Kidney (tissue), 14 donors: ENCODE measurements around the gene CRTC1. TPM values are rescaled to one million over a fixed set of nuclear protein-coding genes. Genes with fewer than 3 reads are reported as not detected.
"Not testable (repeated sequence)": the region's sequence is repeated elsewhere in the genome, so short reads cannot be mapped to it uniquely, and the experiment has no call there.

Source experiments
- DNase-seq, 5 donors: peaks; one replicate each; pipeline ENCODE4 v3.0.0-alpha.2; 2013 to 2020
- FAIRE-seq: peaks from 2 replicates; lab custom pipeline; 2012; peaks lifted over from hg19 to GRCh38; lab: Jason Lieb, UNC
- H3K27ac ChIP-seq, 2 donors: one replicate each; pipeline ENCODE4 v1.7.0; 2013; ENCODE audit warnings: low read depth in 2 of 2, low read length in 2 of 2, inconsistent platforms in 1 of 2
- H3K27me3 ChIP-seq: one replicate; pipeline ENCODE4 v1.7.1; 2013; ENCODE audit warnings: low read length, inconsistent platforms; ENCODE audit not compliant: control insufficient read depth, insufficient read depth
- H3K36me3 ChIP-seq, 3 donors: one replicate each; pipeline versions ENCODE4 v1.7.0 to v1.7.1; 2013; ENCODE audit warnings: low read length in 3 of 3, control low read depth in 1 of 3, inconsistent platforms in 1 of 3; ENCODE audit not compliant: insufficient read depth in 3 of 3, control insufficient read depth in 2 of 3
- H3K4me1 ChIP-seq, 3 donors: one replicate each; pipeline versions ENCODE4 v1.7.0 to v1.7.1; 2013; ENCODE audit warnings: low read length in 3 of 3, inconsistent platforms in 1 of 3, low read depth in 1 of 3; ENCODE audit not compliant: control insufficient read depth in 2 of 3, insufficient read depth in 2 of 3
- H3K4me3 ChIP-seq, 3 donors: one replicate each; pipeline versions ENCODE4 v1.7.0 to v1.8.1; 2013; ENCODE audit warnings: low read length in 3 of 3, control low read depth in 1 of 3, inconsistent platforms in 1 of 3
- H3K9ac ChIP-seq, 3 donors: one replicate each; pipeline versions ENCODE4 v1.7.0 to v1.7.1; 2013; ENCODE audit warnings: low read length in 3 of 3, control low read depth in 1 of 3, inconsistent platforms in 1 of 3
- H3K9me3 ChIP-seq, 3 donors: one replicate each; pipeline versions ENCODE4 v1.7.0 to v1.7.1; 2013; ENCODE audit warnings: low read length in 3 of 3, control low read depth in 1 of 3, inconsistent platforms in 1 of 3; ENCODE audit not compliant: control insufficient read depth in 2 of 3, insufficient read depth in 1 of 3
- CTCF ChIP-seq: IDR thresholded peaks from 3 replicates; pipeline ENCODE4 v1.5.1; 2012; ENCODE audit warnings: mild to moderate bottlenecking, moderate library complexity, borderline replicate concordance; ENCODE audit not compliant: insufficient read depth; ENCODE audit errors: extremely low read depth
- intact Hi-C: fragments of 100-400 bp; cut with DNase I; formaldehyde crosslinking; loops from one replicate; pipeline ENCODE4 v1.11.1; 2022
- polyA plus RNA-seq: library from polyadenylated mRNA; stranded (reverse); fragments of 350-450 nt; fragmentation: Illumina TruSeq; extraction: RNeasy Lipid Tissue Mini Kit (QIAGEN cat#74804); gene quantifications from one replicate; pipeline ENCODE4 v1.2.3, GENCODE V29; 2014; ENCODE audit warnings: low read depth, low replicate concordance; ENCODE audit not compliant: insufficient read depth
- total RNA-seq: library from RNA; stranded (reverse); fragmentation: NEBNext Ultra II Directional; extraction: Animal tissue kit (Norgen Biotek cat#: 25700); gene quantifications from one replicate; pipeline ENCODE4 v1.2.1, GENCODE V29; 2021
- donor health status: control.
- donor health status: control.
- donor health status: control.
- donor health status: control.
- donor health status: control.
- donor health status: DM: yes; HTN: yes; CAD: no.
- donor health status: Normal renal cell carcinoma (clear cell type).

The CRTC1 gene
- total and polyA plus RNA-seq, 2 donors from 2014 or later = 10.9 to 26.8 TPM

- Histone ChIP-seq H3K36me3 (no peaks in the 10 kb centered on the region), H3K27me3 (no peaks in the 10 kb centered on the region), H3K27ac (no peak overlapping the region), H3K9me3 (no peaks in the 10 kb centered on the region), H3K4me1 (no peaks in the 10 kb centered on the region), H3K4me3 (no peak overlapping the region), H3K9ac (no peak overlapping the region)
- intact Hi-C loops = no loop called here
- FAIRE-seq = no peak
- no peak for TF ChIP-seq CTCF
- no peak for DNase-seq
Measured at GRCh38 chr19:18676692-18677091, 6.8 kb upstream of the CRTC1 start.

- Histone ChIP-seq H3K27ac (no peak overlapping the region), H3K4me1 (no peaks in the 10 kb centered on the region), H3K9ac (no peak overlapping the region), H3K36me3 (no peaks in the 10 kb centered on the region), H3K27me3 (no peaks in the 10 kb centered on the region), H3K4me3 (no peak overlapping the region), H3K9me3 (no peaks in the 10 kb centered on the region)
- no peak for TF ChIP-seq CTCF
- intact Hi-C loops = no loop called here
- DNase-seq = no peak
- FAIRE-seq = no peak
Measured at GRCh38 chr19:18677156-18677555, 6.3 kb upstream of the CRTC1 start.

DNA sequence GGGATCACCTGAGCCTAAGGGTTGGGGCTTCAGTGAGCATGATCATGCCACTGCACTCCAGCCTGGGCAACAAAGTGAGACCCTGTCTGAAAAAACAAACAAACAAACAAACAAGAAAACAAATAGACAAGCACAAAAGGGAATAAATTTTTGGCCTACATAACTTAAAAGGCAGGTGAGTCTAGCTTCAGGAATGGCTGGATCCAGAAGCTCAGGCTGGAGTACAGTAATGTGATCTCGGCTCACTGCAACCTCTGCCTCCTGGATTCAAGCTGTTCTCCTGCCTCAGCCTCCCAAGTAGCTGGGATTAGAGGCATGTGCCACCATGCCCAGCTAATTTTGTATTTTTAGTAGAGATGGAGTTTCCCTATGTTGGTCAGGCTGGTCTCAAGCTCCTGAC is 3.3 kb upstream of the CRTC1 start:
- H3K36me3 ChIP-seq, H3K27me3 ChIP-seq, H3K9me3 ChIP-seq, H3K4me3 ChIP-seq, H3K9ac ChIP-seq, FAIRE-seq, H3K27ac ChIP-seq, DNase-seq, intact Hi-C loops: not testable (repeated sequence)
- H3K4me1 ChIP-seq = peaks cover 0 to 16% (median 0%) of the 10 kb centered on the region in 3 donors

GRCh38 chr19:18682807-18683108 is 722 bp upstream of the CRTC1 start:
- no peaks in the 10 kb centered on the region for H3K36me3 ChIP-seq
- intact Hi-C loops = no loop called here
- H3K27ac ChIP-seq = peak overlapping the region in 1 of 2 donors; percentile 84
- peaks cover 0 to 19% (median 0%) of the 10 kb centered on the region in 3 donors for H3K4me1 ChIP-seq
- DNase-seq (no peak), FAIRE-seq (no peak)
- no peaks in the 10 kb centered on the region for H3K9me3 ChIP-seq
- TF ChIP-seq CTCF = no peak
- peak overlapping the region in 2 of 3 donors; percentile 55 to 74 for H3K4me3 ChIP-seq
- no peaks in the 10 kb centered on the region for H3K27me3 ChIP-seq
- peak overlapping the region in 1 of 3 donors; percentile 73 for H3K9ac ChIP-seq
